ENCODE results near the gene LAMA1.

GRCh38 chr18:7034924-7035323, 82.7 kb downstream of the LAMA1 start:
- TF ChIP-seq CTCF (conservative IDR thresholded peaks at IDR 0.05; ENCODE audit: low read depth, low read length): no peak
- no peak for TF ChIP-seq EZH2 (IDR thresholded peaks at IDR 0.05; ENCODE audit: borderline replicate concordance, low read depth, low read length, poor library complexity, severe bottlenecking)
